Fibroblast of mammary gland (primary cell): Measurements from ENCODE around the gene SLC10A2.

Source experiments
- DNase-seq: peaks from one replicate; pipeline ENCODE4 v3.0.0-alpha.2; 2010; ENCODE audit warnings: low read depth
- H3K4me3 ChIP-seq: 2 replicates; pipeline ENCODE4 v1.5.1; 2011; ENCODE audit warnings: low read depth, mild to moderate bottlenecking, low read length, moderate library complexity; ENCODE audit not compliant: control insufficient read depth
- TF ChIP-seq, protein P1 (sequence below): conservative IDR thresholded peaks from 2 replicates; pipeline ENCODE4 v1.5.1; 2011; ENCODE audit warnings: low read depth, low read length, inconsistent platforms; ENCODE audit not compliant: control insufficient read depth, insufficient read depth

Gene SLC10A2

DNA sequence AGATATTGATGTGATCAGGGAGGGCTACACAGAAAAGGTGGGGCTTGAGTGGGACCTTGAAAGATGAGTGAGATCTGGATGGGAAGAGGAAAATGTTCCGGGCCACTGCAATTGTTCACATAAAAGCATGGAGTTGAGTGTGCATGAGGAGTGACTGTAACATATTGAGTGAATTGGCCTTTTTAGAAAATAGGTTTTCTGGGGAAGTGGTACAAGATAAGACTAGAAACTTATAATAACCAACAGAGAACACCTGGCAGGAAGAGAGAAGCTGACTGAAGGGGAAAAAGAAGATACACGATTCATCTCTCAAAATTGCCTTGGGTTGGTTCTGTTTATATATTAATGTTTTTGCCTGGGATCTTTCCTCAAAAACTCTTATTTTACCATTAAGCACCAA lies 32.2 kb downstream of the SLC10A2 start:
- H3K4me3 ChIP-seq, result no peak overlapping the region
- TF ChIP-seq, protein P1, sequence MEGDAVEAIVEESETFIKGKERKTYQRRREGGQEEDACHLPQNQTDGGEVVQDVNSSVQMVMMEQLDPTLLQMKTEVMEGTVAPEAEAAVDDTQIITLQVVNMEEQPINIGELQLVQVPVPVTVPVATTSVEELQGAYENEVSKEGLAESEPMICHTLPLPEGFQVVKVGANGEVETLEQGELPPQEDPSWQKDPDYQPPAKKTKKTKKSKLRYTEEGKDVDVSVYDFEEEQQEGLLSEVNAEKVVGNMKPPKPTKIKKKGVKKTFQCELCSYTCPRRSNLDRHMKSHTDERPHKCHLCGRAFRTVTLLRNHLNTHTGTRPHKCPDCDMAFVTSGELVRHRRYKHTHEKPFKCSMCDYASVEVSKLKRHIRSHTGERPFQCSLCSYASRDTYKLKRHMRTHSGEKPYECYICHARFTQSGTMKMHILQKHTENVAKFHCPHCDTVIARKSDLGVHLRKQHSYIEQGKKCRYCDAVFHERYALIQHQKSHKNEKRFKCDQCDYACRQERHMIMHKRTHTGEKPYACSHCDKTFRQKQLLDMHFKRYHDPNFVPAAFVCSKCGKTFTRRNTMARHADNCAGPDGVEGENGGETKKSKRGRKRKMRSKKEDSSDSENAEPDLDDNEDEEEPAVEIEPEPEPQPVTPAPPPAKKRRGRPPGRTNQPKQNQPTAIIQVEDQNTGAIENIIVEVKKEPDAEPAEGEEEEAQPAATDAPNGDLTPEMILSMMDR, result no peak
- DNase-seq, result no peak

DNA sequence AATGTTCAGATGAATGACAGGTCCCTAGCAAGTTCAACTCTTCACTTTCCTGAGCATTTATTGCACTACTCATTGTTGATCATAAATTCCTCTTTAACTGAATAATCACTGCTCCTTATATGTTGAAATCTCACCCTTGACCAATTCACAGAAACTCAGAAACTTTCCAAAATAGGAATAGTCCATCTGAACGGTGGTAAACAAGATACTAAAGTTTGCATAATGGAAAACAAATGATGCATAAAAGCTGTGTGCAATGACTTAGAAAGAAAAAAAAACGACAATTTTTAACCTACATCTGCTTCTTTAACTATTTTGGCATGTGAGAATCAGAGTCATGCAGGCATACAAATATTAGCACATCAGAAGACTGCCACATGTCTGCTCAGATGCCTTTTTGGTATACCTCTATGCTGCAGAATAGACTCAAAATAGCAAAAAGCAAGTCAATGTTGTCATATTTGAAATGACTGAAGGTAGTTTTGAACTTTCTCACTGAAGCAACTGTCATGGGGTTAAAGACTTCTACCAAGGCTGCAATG lies 34.8 kb downstream of the SLC10A2 start:
- DNase-seq, result peak; percentile 18
- TF ChIP-seq, protein P1, result no peak
- no peak overlapping the region for H3K4me3 ChIP-seq

DNA sequence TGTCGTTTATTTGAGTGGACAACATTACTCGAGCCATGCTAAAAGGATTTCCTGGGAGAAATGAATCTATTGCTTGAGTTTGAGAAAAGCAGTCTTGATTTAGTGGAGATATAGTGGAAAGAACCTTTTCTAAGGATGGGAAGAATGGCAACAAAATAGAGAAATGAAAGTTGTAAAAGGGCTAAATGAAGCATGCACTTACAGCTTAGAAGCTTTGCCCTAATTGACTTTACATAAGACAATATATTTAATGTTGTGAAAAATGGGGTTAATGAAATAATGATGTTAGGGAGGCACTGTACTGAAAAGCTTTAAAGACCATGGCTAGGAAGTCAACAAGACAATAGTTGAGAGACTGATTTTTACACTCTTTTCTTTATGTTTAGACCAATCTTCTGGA lies 35.4 kb downstream of the SLC10A2 start:
- H3K4me3 ChIP-seq, result no peak overlapping the region
- DNase-seq, result no peak
- TF ChIP-seq, protein P1, result no peak

DNA sequence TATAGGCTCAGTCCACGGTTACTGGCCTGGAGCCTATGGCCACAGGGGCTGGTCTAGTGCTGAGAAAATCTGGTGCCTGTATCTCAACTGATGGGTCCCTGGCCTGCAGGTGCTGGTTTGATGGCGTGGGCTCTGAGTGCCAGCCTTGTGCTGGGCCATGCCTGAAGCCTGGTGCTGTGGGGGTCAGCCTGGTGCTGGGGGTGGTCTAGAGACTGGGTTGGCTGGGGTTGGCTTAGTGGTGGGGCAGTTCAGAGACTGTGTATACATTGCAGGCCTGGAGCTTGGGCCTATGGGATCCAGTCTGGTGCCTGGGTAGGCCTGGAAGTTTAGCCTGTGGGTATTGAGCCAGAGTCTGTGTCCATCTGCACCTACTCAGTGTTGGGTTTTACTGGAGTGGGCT lies 36.4 kb downstream of the SLC10A2 start:
- H3K4me3 ChIP-seq, result no peak overlapping the region
- TF ChIP-seq, protein P1, result no peak
- DNase-seq, result no peak

DNA sequence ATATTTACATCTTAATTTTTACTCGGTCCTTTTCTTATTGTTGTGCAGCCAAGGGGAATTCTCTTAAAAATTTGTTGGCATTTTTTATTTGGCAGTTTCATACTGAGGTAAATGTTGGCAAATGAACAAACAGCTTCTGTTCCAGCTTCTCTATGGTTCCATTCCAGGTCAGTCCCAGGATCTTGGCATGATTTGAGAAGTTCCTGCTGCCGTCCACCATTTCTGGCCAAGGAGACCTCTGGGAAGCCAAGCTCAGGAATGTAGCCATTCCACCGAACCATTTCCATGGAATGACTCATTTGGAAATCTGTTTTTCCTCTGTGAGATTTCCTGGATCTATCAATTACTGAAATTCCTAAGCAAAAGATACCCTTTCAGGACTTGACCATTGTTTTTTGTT lies 43.9 kb downstream of the SLC10A2 start:
- TF ChIP-seq, protein P1, result no peak
- H3K4me3 ChIP-seq, result no peak overlapping the region
- DNase-seq, result peak; percentile 20

DNA sequence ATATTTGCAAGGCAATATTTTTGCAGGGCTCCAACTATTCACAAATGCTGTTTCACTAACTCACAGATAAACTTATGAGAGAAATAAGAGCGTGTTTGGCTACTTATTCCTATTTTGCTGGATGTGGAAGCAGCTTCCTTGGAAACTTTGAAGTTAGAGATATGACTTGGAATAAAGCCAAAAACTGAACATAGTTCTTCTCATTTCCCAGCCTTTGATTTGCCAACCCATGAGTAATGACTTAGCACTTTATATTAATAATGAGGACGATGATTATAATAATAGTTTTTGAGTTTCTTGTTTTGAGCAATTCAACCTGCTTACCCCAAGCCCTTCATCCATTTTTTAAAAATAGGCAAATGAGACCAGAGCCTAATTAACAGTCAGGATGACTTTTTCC lies 47.7 kb downstream of the SLC10A2 start:
- H3K4me3 ChIP-seq, result no peak overlapping the region
- DNase-seq, result no peak
- TF ChIP-seq, protein P1, result no peak

DNA sequence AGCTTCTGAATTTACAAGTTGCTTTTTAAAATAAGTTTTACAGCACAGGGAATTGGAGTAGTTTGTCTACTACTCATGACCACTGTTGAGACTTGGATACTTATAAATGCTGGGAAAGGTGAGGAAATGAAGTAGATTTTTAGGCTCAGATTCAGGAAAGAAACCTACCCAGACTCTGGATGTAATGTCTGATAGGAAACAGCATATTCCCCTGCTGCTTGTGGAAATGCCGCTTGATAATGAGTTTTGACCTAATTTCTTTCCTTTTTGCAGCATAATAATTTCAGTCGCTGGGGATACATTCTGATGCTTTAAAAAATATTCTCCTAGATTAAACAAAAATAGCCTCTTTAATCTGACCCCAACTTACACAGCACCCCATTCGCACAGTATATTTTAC lies 53.6 kb downstream of the SLC10A2 start:
- no peak for DNase-seq
- TF ChIP-seq, protein P1, result no peak
- no peak overlapping the region for H3K4me3 ChIP-seq
